ENCODE measurements around the gene L3MBTL4. TPM values are rescaled to one million over a fixed set of nuclear protein-coding genes. Genes with fewer than 3 reads are reported as not detected.

The L3MBTL4 gene
- total RNA-seq, 1 donor from 2014 or later: 0.59 TPM

DNA sequence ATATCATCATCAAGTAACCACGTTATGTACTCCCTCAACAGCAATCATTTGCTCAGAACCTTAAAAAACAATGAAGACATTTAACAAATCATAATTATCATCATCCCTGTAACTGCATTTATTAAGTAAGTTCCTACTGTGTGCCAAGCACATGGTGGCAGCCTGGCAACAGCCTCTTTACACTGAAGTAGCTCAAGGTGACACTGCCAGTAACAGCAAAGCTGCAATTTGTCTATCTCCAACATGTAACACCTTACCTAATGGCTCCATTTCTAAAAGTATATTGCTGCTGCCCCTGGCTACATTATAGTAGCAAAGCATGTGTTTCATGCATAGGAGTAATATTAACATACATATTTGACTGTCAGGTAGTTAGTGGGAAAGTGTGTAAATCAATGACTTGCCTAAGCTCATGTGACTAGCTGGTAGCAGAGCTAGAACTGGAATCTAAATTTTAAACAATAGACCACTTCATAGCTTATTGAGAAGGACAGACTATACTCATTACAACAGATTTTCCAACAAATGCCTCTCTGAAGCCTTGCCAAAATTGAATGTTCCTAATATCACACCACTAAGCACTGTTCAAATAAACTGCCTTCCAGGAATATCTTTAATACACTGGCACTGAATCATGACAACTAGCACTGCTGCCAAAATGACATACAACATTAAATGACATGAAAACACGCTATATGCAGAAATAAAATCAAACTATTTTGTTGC, 86.7 kb downstream of the L3MBTL4 start:
- DNase-seq: no peak
- intact Hi-C loops (cut with DNase I): no loop called here
- peak; percentile 61 for ATAC-seq (ENCODE audit: poor library complexity)

DNA sequence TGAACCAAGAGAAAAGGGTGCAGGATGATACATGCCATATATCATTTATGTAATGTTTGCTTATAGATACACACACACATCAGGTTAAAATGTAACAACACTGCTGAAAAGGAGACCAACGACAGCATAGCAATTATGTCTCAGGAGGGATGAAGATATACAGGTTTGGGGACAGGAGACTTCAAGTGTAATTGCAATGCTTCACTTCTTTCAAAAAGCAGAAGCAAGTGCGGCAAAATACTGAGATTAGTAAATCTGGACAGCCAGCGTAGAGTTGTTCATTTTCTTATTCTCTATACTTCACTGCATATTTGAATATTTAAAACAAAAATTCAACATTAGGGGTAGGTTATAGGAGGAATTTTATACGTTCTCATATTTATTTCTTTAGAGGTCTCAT, 87.2 kb downstream of the L3MBTL4 start:
- intact Hi-C loops (cut with DNase I): no loop called here
- no peak for ATAC-seq (ENCODE audit: poor library complexity)
- DNase-seq: no peak

DNA sequence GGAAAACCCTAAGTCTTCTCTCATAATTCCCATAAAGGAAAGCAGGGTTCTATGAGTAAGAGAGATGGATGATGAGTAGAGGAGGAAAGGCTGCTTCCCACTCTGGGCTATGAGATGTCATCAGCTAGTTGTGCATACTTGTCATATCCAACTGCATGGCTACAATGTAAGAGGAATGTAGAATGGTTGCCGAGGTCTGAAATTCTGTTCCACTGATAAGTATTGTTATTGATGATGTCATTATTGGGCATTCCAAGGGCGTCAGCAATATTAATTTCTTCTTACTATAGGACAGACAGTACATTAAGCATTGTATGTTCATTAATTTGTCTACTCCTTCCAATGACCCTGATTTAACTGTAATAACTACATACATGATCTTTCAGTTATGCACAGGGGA, 88.1 kb downstream of the L3MBTL4 start:
- ATAC-seq (ENCODE audit: poor library complexity) (no peak), DNase-seq (no peak)
- intact Hi-C loops (cut with DNase I): no loop called here

GRCh38 chr18:6323319-6323889, 91.3 kb downstream of the L3MBTL4 start:
- no peak for DNase-seq
- no peak for ATAC-seq (ENCODE audit: poor library complexity)
- intact Hi-C loops (cut with DNase I): no loop called here

GRCh38 chr18:6315517-6316331, 99.0 kb downstream of the L3MBTL4 start:
- DNase-seq (no peak), ATAC-seq (ENCODE audit: poor library complexity) (peak; percentile 31)
- intact Hi-C loops (cut with DNase I): no loop called here

GRCh38 chr18:6313415-6313814, 101.3 kb downstream of the L3MBTL4 start:
- ATAC-seq (ENCODE audit: poor library complexity) (no peak), DNase-seq (no peak)
- intact Hi-C loops (cut with DNase I): no loop called here

DNA sequence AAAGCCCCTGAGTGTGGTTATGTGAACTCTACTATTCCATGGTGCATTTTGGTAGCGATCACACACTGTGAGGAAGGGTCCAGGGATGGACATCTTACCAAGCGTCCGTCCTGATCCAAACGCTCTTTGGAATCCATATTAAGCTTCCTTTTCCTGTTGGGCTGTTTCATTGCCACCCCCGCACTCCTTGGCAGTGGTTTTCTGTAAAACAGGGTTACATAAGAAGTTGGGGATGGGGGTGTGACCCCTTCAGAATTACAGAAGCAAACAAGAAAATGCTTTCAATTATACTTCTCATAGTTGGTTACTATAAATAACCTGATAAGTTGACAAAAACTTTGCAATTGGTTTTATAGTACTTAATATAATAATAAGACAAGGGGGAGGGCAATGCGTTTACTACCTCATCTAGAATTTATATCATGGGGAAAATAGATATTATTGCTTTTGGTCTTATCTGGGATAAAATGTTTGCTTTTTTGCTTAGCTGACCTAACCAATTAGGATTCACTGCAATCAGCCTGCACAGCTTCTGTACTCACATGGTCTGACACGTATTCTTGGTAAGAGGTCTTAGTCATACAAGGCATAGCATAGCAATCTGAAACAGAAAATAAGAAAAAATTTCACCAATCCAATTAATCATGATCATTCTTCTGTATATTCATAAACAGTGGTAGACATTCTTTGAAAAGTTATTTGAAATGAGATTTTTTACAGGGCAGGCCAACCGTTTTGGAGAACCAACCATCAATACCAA, 103.1 kb downstream of the L3MBTL4 start:
- DNase-seq (no peak), ATAC-seq (ENCODE audit: poor library complexity) (no peak)
- intact Hi-C loops (cut with DNase I): no loop called here

- DNase-seq: no peak
- intact Hi-C loops (cut with DNase I): no loop called here
- no peak for ATAC-seq (ENCODE audit: poor library complexity)
Measured at GRCh38 chr18:6310714-6311113, 104.0 kb downstream of the L3MBTL4 start.

- intact Hi-C loops (cut with DNase I): no loop called here
Measured at GRCh38 chr18:6297875-6298274, 116.8 kb downstream of the L3MBTL4 start.

GRCh38 chr18:6294148-6294784, 120.4 kb downstream of the L3MBTL4 start:
- DNase-seq: no peak
- peak; percentile 46 for ATAC-seq (ENCODE audit: poor library complexity)
- intact Hi-C loops (cut with DNase I): no loop called here

More at GRCh38 chr18:6297875-6298274, 116.8 kb downstream of the L3MBTL4 start:
- ATAC-seq (ENCODE audit: poor library complexity): no peak
- no peak for DNase-seq

DNA sequence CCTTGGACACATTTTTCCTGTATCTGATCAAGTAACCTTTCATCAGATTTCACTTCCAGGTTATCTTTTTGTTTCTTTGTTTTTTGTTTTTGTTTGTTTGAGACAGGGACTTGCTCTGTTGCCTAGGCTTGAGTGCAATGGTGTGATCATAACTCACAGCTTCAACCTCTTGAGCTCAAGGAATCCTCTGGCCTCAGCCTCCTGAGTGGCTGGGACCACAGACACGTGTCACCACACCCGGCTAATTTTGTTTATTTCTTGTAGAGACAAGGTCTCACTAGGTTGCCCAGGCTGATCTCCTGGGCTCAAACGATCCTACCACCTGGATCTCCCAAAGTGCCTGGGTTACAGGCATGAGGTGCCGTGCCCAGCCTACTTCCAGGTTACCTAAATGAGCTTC, 124.9 kb downstream of the L3MBTL4 start:
- ATAC-seq (ENCODE audit: poor library complexity) (no peak), DNase-seq (no peak)
- intact Hi-C loops (cut with DNase I): no loop called here

GRCh38 chr18:6286585-6286984, 128.1 kb downstream of the L3MBTL4 start:
- intact Hi-C loops (cut with DNase I): no loop called here
- no peak for DNase-seq

GRCh38 chr18:6284761-6285160, 129.9 kb downstream of the L3MBTL4 start:
- no peak for ATAC-seq (ENCODE audit: poor library complexity)
- DNase-seq: no peak
- intact Hi-C loops (cut with DNase I): no loop called here

More at GRCh38 chr18:6286585-6286984, 128.1 kb downstream of the L3MBTL4 start:
- ATAC-seq (ENCODE audit: poor library complexity): no peak

- intact Hi-C loops (cut with DNase I): no loop called here
- ATAC-seq (ENCODE audit: poor library complexity): no peak
- DNase-seq: no peak
Measured at GRCh38 chr18:6284300-6284699, 130.4 kb downstream of the L3MBTL4 start.

DNA sequence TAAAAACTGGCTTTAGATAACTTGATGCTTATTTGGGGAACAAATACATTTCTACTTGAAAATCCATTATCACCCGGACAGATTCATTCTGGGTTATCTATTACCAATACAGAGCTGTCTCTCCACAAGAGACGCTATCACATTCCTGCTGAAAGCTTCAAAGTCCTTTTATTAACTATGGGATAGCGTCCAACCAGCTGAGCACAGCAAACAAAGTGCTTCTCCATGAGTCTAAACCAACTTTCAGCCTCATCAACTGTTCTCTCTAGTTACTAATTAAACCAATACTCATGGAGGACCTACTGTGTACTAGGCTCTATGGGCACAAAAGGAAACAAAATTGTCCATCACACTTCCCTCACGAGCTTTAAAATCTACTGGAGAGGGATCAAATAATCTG, 132.8 kb downstream of the L3MBTL4 start:
- DNase-seq (no peak), ATAC-seq (ENCODE audit: poor library complexity) (no peak)
- intact Hi-C loops (cut with DNase I): no loop called here

- ATAC-seq (ENCODE audit: poor library complexity) (no peak), DNase-seq (no peak)
- intact Hi-C loops (cut with DNase I): no loop called here
Measured at GRCh38 chr18:6280211-6280743, 134.4 kb downstream of the L3MBTL4 start.

- intact Hi-C loops (cut with DNase I): no loop called here
- no peak for DNase-seq
- no peak for ATAC-seq (ENCODE audit: poor library complexity)
Measured at GRCh38 chr18:6279308-6279707, 135.4 kb downstream of the L3MBTL4 start.

- DNase-seq: no peak
- intact Hi-C loops (cut with DNase I): no loop called here
- no peak for ATAC-seq (ENCODE audit: poor library complexity)
Measured at GRCh38 chr18:6273423-6273822, 141.3 kb downstream of the L3MBTL4 start.
